ENCODE measurements around the gene OR5AU1. TPM values are rescaled to one million over a fixed set of nuclear protein-coding genes. Genes with fewer than 3 reads are reported as not detected.

The OR5AU1 gene
- total RNA-seq, 2 donors from 2014 or later, result not detected

- Histone ChIP-seq H3K4me1 (replicated peaks) (no peaks in the 10 kb centered on the region), H3K27ac (no peak overlapping the region), H3K4me3 (no peak overlapping the region), H3K27me3 (replicated peaks; ENCODE audit: insufficient read depth) (no peaks in the 10 kb centered on the region), H3K9me3 (no peaks in the 10 kb centered on the region), H3K36me3 (no peaks in the 10 kb centered on the region)
- intact Hi-C loops (cut with DNase I), result no loop called here
- TF ChIP-seq POLR2A (IDR thresholded peaks at IDR 0.05), result no peak
- no peak for TF ChIP-seq POLR2AphosphoS5 (IDR thresholded peaks at IDR 0.05)
- no peak for TF ChIP-seq CTCF (IDR thresholded peaks at IDR 0.05)
- DNase-seq (ENCODE audit: low spot score), result no peak
- 89% methylated on average over 2 of the region's 2 CpGs for WGBS
These were observed 41.7 kb upstream of the OR5AU1 start for GRCh38 chr14:21197418-21198205.

GRCh38 chr14:21194597-21194996 lies 38.7 kb upstream of the OR5AU1 start:
- intact Hi-C loops (cut with DNase I), result no loop called here

DNA sequence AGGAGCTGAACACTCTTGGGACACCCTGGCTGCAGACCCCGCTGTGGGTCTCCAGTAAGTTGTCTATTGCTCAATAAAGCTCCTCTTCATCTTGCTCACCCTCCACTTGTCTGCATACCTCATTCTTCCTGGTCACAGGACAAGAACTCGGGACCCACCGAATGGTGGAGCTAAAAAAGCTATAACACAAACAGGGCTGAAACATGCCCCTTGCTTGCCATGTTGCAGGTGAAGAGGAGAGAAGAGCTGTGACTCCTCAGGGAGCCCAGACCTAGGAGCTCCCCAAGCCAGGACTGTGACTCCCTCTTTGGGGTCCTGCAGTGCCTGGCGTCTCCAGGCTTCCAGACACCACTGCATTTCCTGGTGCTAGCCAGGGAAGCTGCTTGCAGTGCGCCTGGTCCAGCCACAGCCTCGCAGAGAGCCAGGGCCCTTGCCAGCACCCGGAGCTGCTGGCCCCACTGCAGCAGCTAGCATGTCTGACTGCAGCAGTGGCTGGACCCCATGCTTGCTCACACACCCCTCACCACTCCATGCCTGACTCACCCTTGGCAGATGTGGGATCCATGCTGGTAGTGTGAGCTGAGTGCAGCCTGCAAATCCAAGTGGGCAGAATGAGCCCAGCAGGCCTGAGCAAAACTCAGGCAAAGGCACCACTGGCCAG lies 37.1 kb upstream of the OR5AU1 start:
- 86% methylated on average over 7 of the region's 7 CpGs for WGBS
- TF ChIP-seq POLR2AphosphoS5 (IDR thresholded peaks at IDR 0.05) (no peak), POLR2A (IDR thresholded peaks at IDR 0.05) (no peak), CTCF (IDR thresholded peaks at IDR 0.05) (no peak)

More at GRCh38 chr14:21194597-21194996, 38.7 kb upstream of the OR5AU1 start:
- H3K27me3 ChIP-seq (replicated peaks; ENCODE audit: insufficient read depth), result no peaks in the 10 kb centered on the region
- no peaks in the 10 kb centered on the region for H3K9me3 ChIP-seq
- no peaks in the 10 kb centered on the region for H3K36me3 ChIP-seq
- DNase-seq (ENCODE audit: low spot score), result no peak
- peaks cover 4% of the 10 kb centered on the region for H3K4me1 ChIP-seq (replicated peaks)
- H3K27ac ChIP-seq, result no peak overlapping the region
- no peak overlapping the region for H3K4me3 ChIP-seq
- TF ChIP-seq CTCF (IDR thresholded peaks at IDR 0.05) (no peak), POLR2AphosphoS5 (IDR thresholded peaks at IDR 0.05) (no peak), POLR2A (IDR thresholded peaks at IDR 0.05) (no peak)

DNA sequence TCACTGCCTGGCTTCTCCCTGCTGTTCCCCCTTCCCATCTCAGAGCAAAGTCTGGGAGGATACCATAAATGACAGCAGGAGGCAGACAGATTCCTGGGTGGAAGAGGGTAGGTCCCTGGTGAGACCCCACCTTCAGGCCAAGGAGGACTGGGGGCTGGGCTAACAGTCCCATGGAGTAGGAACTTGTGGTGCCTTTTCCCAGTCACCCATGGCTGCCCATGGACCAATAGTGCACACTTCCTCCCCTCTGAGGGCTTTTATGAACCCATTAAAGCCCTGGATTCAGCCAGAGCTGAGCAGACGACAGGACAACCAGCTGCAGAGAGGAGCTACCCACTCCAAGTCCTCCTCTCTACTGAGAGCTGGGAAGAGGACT lies 36.6 kb upstream of the OR5AU1 start:
- 25% methylated on average over 1 of the region's 1 CpG for WGBS
- H3K27ac ChIP-seq, result no peak overlapping the region
- no peak overlapping the region for H3K4me3 ChIP-seq
- peaks cover 4% of the 10 kb centered on the region for H3K4me1 ChIP-seq (replicated peaks)
- TF ChIP-seq POLR2A (IDR thresholded peaks at IDR 0.05), result no peak
- no peak for TF ChIP-seq CTCF (IDR thresholded peaks at IDR 0.05)
- TF ChIP-seq POLR2AphosphoS5 (IDR thresholded peaks at IDR 0.05), result no peak
- intact Hi-C loops (cut with DNase I), result no loop called here
- H3K36me3 ChIP-seq, result no peaks in the 10 kb centered on the region
- H3K9me3 ChIP-seq, result no peaks in the 10 kb centered on the region
- DNase-seq (ENCODE audit: low spot score), result no peak
- no peaks in the 10 kb centered on the region for H3K27me3 ChIP-seq (replicated peaks; ENCODE audit: insufficient read depth)

More for the DNA sequence above, 37.1 kb upstream of the OR5AU1 start:
- Histone ChIP-seq H3K4me1 (replicated peaks) (peaks cover 4% of the 10 kb centered on the region), H3K27me3 (replicated peaks; ENCODE audit: insufficient read depth) (no peaks in the 10 kb centered on the region), H3K27ac (no peak overlapping the region), H3K4me3 (no peak overlapping the region), H3K36me3 (no peaks in the 10 kb centered on the region), H3K9me3 (no peaks in the 10 kb centered on the region)
- DNase-seq (ENCODE audit: low spot score), result no peak
- intact Hi-C loops (cut with DNase I), result no loop called here
